HepG2 (cell line): Measurements from ENCODE around the gene SP8. TPM values are rescaled to one million over a fixed set of nuclear protein-coding genes. Genes with fewer than 3 reads are reported as not detected.

Source experiments
- ATAC-seq: fragments of 200-7000 bp; cut with Tn5 transposase; 3 replicates; pipeline ENCODE4 v1.9.1; 2020; ENCODE audit warnings: mild to moderate bottlenecking, moderate library complexity
- BruUV-seq: library from RNA; stranded (reverse); fragments of 400-500 nt; replicated peaks from 2 replicates; lab custom pipeline; 2021; lab: Mats Ljungman, UMichigan
- CTCF ChIA-PET: fragments of 300-600 bp; formaldehyde crosslinking; extraction: SDS; loops from one replicate; lab custom pipeline; 2021; ENCODE audit warnings: low total read pairs, inconsistent platforms, low intra/inter-chr PET ratio; lab: Yijun Ruan, JAX
- POLR2A ChIA-PET: fragments of 350-600 bp; sonication (Branson Sonifier 250); formaldehyde crosslinking; loops from one replicate; lab custom pipeline; 2020; ENCODE audit warnings: antibody characterized with exemption, inconsistent platforms; lab: Yijun Ruan, JAX
- DNase-seq: peaks from one replicate; pipeline ENCODE4 v3.0.0-alpha.2; 2015; ENCODE audit warnings: low spot score
- FAIRE-seq: peaks from 3 replicates; lab custom pipeline; 2011; peaks lifted over from hg19 to GRCh38; lab: Jason Lieb, UNC
- H2AFZ ChIP-seq: one replicate; pipeline ENCODE4 v1.6.1; 2011; ENCODE audit warnings: low read length, inconsistent platforms
- H3K27ac ChIP-seq: fragments of 300-600 bp; 3 replicates; pipeline ENCODE4 v1.8.0; 2011; ENCODE audit warnings: mixed run types, mild to moderate bottlenecking, mixed read lengths, low read length, inconsistent platforms; ENCODE audit not compliant: insufficient read depth; ENCODE audit errors: extremely low read length
- H3K27me3 ChIP-seq, 2 experiments: fragments of 200-600 bp in 1 of 2; 2 replicates in 1 of 2; 3 replicates in 1 of 2; pipeline versions ENCODE4 v1.6.0 to v1.8.0; 2011; ENCODE audit warnings: low read length in 2 of 2, mild to moderate bottlenecking in 2 of 2, moderate library complexity in 2 of 2, inconsistent platforms in 1 of 2; ENCODE audit not compliant: insufficient read depth in 2 of 2, control insufficient read depth in 1 of 2
- H3K36me3 ChIP-seq, 2 experiments: fragments of 200-600 bp in 1 of 2; replicated peaks in 1 of 2; 2 replicates in 1 of 2; 3 replicates in 1 of 2; pipeline versions ENCODE4 v1.5.1 to v1.8.0; 2011; ENCODE audit warnings: low read length in 2 of 2, inconsistent platforms in 1 of 2; ENCODE audit not compliant: insufficient read depth in 2 of 2, control insufficient read depth in 1 of 2
- H3K4me1 ChIP-seq: 2 replicates; pipeline ENCODE4 v1.5.1; 2012; ENCODE audit warnings: low read length, inconsistent platforms; ENCODE audit not compliant: insufficient read depth
- H3K4me2 ChIP-seq: 2 replicates; pipeline ENCODE4 v1.6.0; 2011; ENCODE audit warnings: low read depth, low read length, inconsistent platforms
- H3K4me3 ChIP-seq, 3 experiments: fragments of 200-600 bp in 1 of 3; sonication (generic), shearing (Covaris generic) in 1 of 3; replicated peaks in 1 of 3; 2 replicates each; pipeline ENCODE4 v1.5.1; 2011 to 2016; ENCODE audit warnings: low read length in 3 of 3, inconsistent platforms in 2 of 3, low read depth in 2 of 3, mild to moderate bottlenecking in 2 of 3, control low read depth in 1 of 3, mixed read lengths in 1 of 3; ENCODE audit not compliant: insufficient read depth in 1 of 3
- H3K79me2 ChIP-seq: one replicate; pipeline ENCODE4 v1.6.1; 2011; ENCODE audit warnings: low read length, inconsistent platforms; ENCODE audit not compliant: insufficient read depth
- H3K9ac ChIP-seq: 2 replicates; pipeline ENCODE4 v1.6.0; 2011; ENCODE audit warnings: mild to moderate bottlenecking, low read depth, low read length, inconsistent platforms; ENCODE audit not compliant: insufficient read depth
- H3K9me3 ChIP-seq: 2 replicates; pipeline ENCODE4 v1.5.1; 2012; ENCODE audit warnings: mild to moderate bottlenecking, low read length
- H4K20me1 ChIP-seq: 2 replicates; pipeline ENCODE4 v1.6.0; 2011; ENCODE audit warnings: inconsistent platforms, mild to moderate bottlenecking, low read length, moderate library complexity; ENCODE audit not compliant: insufficient read depth
- BHLHE40 ChIP-seq: IDR thresholded peaks from 2 replicates; pipeline ENCODE4 v1.6.1; 2011; ENCODE audit warnings: low read length, improper control_type of control experiment
- CENPBD1 ChIP-seq: sonication (generic); formaldehyde crosslinking; IDR thresholded peaks from 2 replicates; pipeline ENCODE4 v1.8.0; 2022; ENCODE audit warnings: missing genetic modification reagents, low read depth, mild to moderate bottlenecking, borderline replicate concordance
- FOXC1 ChIP-seq: sonication (generic); formaldehyde crosslinking; IDR thresholded peaks from 2 replicates; pipeline ENCODE4 v1.8.0; 2022; ENCODE audit warnings: mild to moderate bottlenecking, missing genetic modification reagents, borderline replicate concordance
- JARID2 ChIP-seq: sonication (generic); formaldehyde crosslinking; IDR thresholded peaks from 2 replicates; pipeline ENCODE4 v1.8.1; 2023; ENCODE audit warnings: missing genetic modification reagents, inconsistent platforms; ENCODE audit not compliant: insufficient replicate concordance
- MBD4 ChIP-seq: IDR thresholded peaks from 2 replicates; pipeline ENCODE4 v1.6.1; 2012; ENCODE audit warnings: low read length, inconsistent platforms, borderline replicate concordance
- MTA1 ChIP-seq: sonication (generic); formaldehyde crosslinking; IDR thresholded peaks from 2 replicates; pipeline ENCODE4 v1.4.0; 2020; ENCODE audit warnings: missing genetic modification reagents, mild to moderate bottlenecking, borderline replicate concordance
- NAIF1 ChIP-seq: sonication (generic); formaldehyde crosslinking; IDR thresholded peaks from 2 replicates; pipeline ENCODE4 v1.5.0; 2020; ENCODE audit warnings: mild to moderate bottlenecking, missing genetic modification reagents, borderline replicate concordance
- RNF219 ChIP-seq: sonication (generic); formaldehyde crosslinking; IDR thresholded peaks from 2 replicates; pipeline ENCODE4 v1.5.0; 2020; ENCODE audit warnings: mild to moderate bottlenecking, missing genetic modification reagents
- SP140L ChIP-seq: sonication (generic); formaldehyde crosslinking; IDR thresholded peaks from 2 replicates; pipeline ENCODE4 v1.4.0; 2020; ENCODE audit warnings: missing genetic modification reagents, borderline replicate concordance
- TEAD2 ChIP-seq: sonication (generic); formaldehyde crosslinking; IDR thresholded peaks from 2 replicates; pipeline ENCODE4 v1.9.0; 2021; ENCODE audit warnings: missing genetic modification reagents
- U2AF1 ChIP-seq: fragments of 200-400 bp; formaldehyde crosslinking; optimal IDR thresholded peaks from 2 replicates; pipeline ENCODE3; 2017; ENCODE audit warnings: mild to moderate bottlenecking, low read depth, low read length
- ZKSCAN1 ChIP-seq: fragments of 150-350 bp; IDR thresholded peaks from 2 replicates; pipeline ENCODE4 v1.6.1; 2014; ENCODE audit warnings: low read length
- ZKSCAN8 ChIP-seq: IDR thresholded peaks from 2 replicates; pipeline ENCODE4 v1.6.1; 2016; ENCODE audit warnings: borderline replicate concordance, missing genetic modification reagents, missing compliant biosample characterization
- ZNF549 ChIP-seq: sonication (generic); formaldehyde crosslinking; IDR thresholded peaks from 2 replicates; pipeline ENCODE4 v1.5.0; 2020; ENCODE audit warnings: missing genetic modification reagents
- ZNF550 ChIP-seq: sonication (generic); formaldehyde crosslinking; IDR thresholded peaks from 2 replicates; pipeline ENCODE4 v1.4.0; 2020; ENCODE audit warnings: mild to moderate bottlenecking, missing genetic modification reagents, borderline replicate concordance
- ZNF7 ChIP-seq: IDR thresholded peaks from 2 replicates; pipeline ENCODE4 v1.6.1; 2016; ENCODE audit warnings: missing biosample characterization, missing genetic modification reagents
- ZUFSP ChIP-seq: sonication (generic); formaldehyde crosslinking; IDR thresholded peaks from 2 replicates; pipeline ENCODE4 v1.9.0; 2021; ENCODE audit warnings: missing genetic modification reagents, mild to moderate bottlenecking, borderline replicate concordance
- WGBS: methylation state at CpG from one replicate; pipeline ENCODE4 v1.1.6; 2017; ENCODE audit warnings: low lambda C conversion rate; 5-methylcytosine and 5-hydroxymethylcytosine counted together
- in situ Hi-C: cut with HindIII; loops from 2 replicates; pipeline ENCODE4 v1.10.0; 2017; ENCODE audit warnings: low pct_unique_long_range_greater_than_20kb; ENCODE audit not compliant: extremely low pct_ligation_motif_present
- intact Hi-C: fragments of 100-400 bp; cut with micrococcal nuclease; formaldehyde crosslinking; loops from one replicate; pipeline ENCODE4 v1.10.0; 2022; ENCODE audit not compliant: unreplicated experiment
- polyA plus RNA-seq, 8 experiments: library from polyadenylated mRNA; depleted of rRNA in 3 of 8; stranded (reverse) in 7 of 8; unstranded in 1 of 8; fragments of >200 nt; fragmentation: Illumina TruSeq in 4 of 8; extraction: Trizol in 4 of 8; gene quantifications; 2 replicates each; pipeline versions ENCODE4 v1.2.1 to v1.2.3, GENCODE V29; 2011 to 2016; ENCODE audit warnings: low read depth in 4 of 8, missing spikeins in 1 of 8, mixed read lengths in 1 of 8; ENCODE audit not compliant: insufficient read depth in 1 of 8
- total RNA-seq, 5 experiments: library from RNA; depleted of rRNA; stranded (reverse); fragments of >200 nt; fragmentation: Illumina TruSeq; extraction: Trizol; gene quantifications; 2 replicates each; pipeline ENCODE4 v1.2.3, GENCODE V29; 2016; ENCODE audit warnings: low read depth in 1 of 5

The SP8 gene
- total and polyA plus RNA-seq, 2 of the 13 experiments (the other 11 are each of a cell fraction or from before 2014, with no cell fraction given) = not detected

- H3K27ac ChIP-seq = no peak overlapping the region
- no peak overlapping the region for H3K4me3 ChIP-seq
- TF ChIP-seq MTA1 (CRISPR knock-in tag) (no peak), CENPBD1 (CRISPR knock-in tag) (no peak), ZNF550 (CRISPR knock-in tag) (no peak), ZKSCAN1 (no peak), ZKSCAN8 (CRISPR knock-in tag) (no peak), BHLHE40 (no peak), JARID2 (CRISPR knock-in tag) (no peak), ZNF7 (CRISPR knock-in tag) (no peak), SP140L (CRISPR knock-in tag) (no peak), TEAD2 (CRISPR knock-in tag) (no peak), ZUFSP (CRISPR knock-in tag) (no peak), FOXC1 (CRISPR knock-in tag) (no peak), RNF219 (CRISPR knock-in tag) (no peak), MBD4 (no peak), NAIF1 (no peak), ZNF549 (CRISPR knock-in tag) (no peak), U2AF1 (no peak)
- in situ Hi-C loops = loop anchor here (25.0 kb wide), 1 partner anchor 729 kb away; no protein-coding TSS in a partner anchor
- H4K20me1 ChIP-seq = no peaks in the 10 kb centered on the region
- no peaks in the 10 kb centered on the region for H3K36me3 ChIP-seq
- H3K27me3 ChIP-seq = peaks cover 3 to 31% of the 10 kb centered on the region in 2 experiments
- intact Hi-C loops = loop anchor here (10.0 kb wide), 1 partner anchor 652 kb away; no protein-coding TSS in a partner anchor
- no peaks in the 10 kb centered on the region for H3K79me2 ChIP-seq
- ChIA-PET CTCF (no interaction called here), POLR2A (no interaction called here)
- H3K9me3 ChIP-seq = no peaks in the 10 kb centered on the region
- H3K4me2 ChIP-seq = no peak overlapping the region
- DNase-seq (no peak), FAIRE-seq (no peak), ATAC-seq (no peak)
- no TSS peak for BruUV-seq
- 64% methylated on average over 14 of the region's 15 CpGs for WGBS
- H3K9ac ChIP-seq = no peak overlapping the region
- H2AFZ ChIP-seq = no peak overlapping the region
- H3K4me1 ChIP-seq = peaks cover 21% of the 10 kb centered on the region
Observed at GRCh38 chr7:20783125-20783699, 3.5 kb downstream of the SP8 start.
